PFSK-1 (cell line): ENCODE data around the gene NSG2.
A peak's percentile ranks its signal among the peaks of the same experiment; 100 is the strongest.

Experiments
- FOXP2 ChIP-seq: optimal IDR thresholded peaks from 2 replicates; pipeline ENCODE3; 2011; ENCODE audit warnings: borderline replicate concordance, control low read depth, inconsistent platforms; ENCODE audit not compliant: insufficient read depth; ENCODE audit errors: extremely low read length, extremely low read depth
- POLR2AphosphoS5 ChIP-seq: IDR thresholded peaks from 2 replicates; pipeline ENCODE4 v1.6.1; 2012; ENCODE audit warnings: low read depth, mild to moderate bottlenecking, control low read depth, low read length, moderate library complexity
- SIN3A ChIP-seq: IDR thresholded peaks from 2 replicates; pipeline ENCODE4 v1.6.1; 2012; ENCODE audit warnings: mild to moderate bottlenecking, low read length, moderate library complexity, borderline replicate concordance; ENCODE audit not compliant: insufficient read depth
- TAF1 ChIP-seq: IDR thresholded peaks from 2 replicates; pipeline ENCODE4 v1.6.1; 2012; ENCODE audit warnings: low read length, control low read depth, borderline replicate concordance; ENCODE audit not compliant: insufficient read depth
- TF ChIP-seq, protein P1 (sequence below), 2 experiments: IDR thresholded peaks; 2 replicates each; pipeline versions ENCODE4 v1.6.1 to v1.8.0; 2011 to 2012; ENCODE audit warnings: low read depth in 2 of 2, low read length in 2 of 2, control low read depth in 1 of 2, inconsistent platforms in 1 of 2, mild to moderate bottlenecking in 1 of 2, moderate library complexity in 1 of 2; ENCODE audit not compliant: insufficient read depth in 1 of 2

The NSG2 gene

DNA sequence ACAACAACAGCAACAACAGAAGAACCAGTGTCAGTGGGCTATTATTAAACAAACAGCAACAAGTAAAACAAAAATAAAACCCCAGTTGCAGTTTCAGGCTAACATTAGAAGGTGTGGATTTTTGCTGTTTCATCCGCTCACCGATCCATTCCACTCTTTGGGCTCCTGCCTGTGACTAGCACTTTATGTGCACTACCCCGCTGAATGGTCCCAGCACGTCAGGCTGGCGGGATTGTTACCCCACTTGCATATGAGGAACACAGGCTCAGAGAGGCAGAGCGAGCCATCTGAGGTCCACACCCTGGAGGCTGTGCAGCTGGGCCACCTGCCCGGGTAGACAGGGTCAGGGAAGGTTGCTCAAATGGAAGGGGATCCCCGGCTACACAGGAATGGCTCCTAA lies 26.0 kb downstream of the NSG2 start:
- TF ChIP-seq FOXP2 = no peak
- TF ChIP-seq, protein P1, sequence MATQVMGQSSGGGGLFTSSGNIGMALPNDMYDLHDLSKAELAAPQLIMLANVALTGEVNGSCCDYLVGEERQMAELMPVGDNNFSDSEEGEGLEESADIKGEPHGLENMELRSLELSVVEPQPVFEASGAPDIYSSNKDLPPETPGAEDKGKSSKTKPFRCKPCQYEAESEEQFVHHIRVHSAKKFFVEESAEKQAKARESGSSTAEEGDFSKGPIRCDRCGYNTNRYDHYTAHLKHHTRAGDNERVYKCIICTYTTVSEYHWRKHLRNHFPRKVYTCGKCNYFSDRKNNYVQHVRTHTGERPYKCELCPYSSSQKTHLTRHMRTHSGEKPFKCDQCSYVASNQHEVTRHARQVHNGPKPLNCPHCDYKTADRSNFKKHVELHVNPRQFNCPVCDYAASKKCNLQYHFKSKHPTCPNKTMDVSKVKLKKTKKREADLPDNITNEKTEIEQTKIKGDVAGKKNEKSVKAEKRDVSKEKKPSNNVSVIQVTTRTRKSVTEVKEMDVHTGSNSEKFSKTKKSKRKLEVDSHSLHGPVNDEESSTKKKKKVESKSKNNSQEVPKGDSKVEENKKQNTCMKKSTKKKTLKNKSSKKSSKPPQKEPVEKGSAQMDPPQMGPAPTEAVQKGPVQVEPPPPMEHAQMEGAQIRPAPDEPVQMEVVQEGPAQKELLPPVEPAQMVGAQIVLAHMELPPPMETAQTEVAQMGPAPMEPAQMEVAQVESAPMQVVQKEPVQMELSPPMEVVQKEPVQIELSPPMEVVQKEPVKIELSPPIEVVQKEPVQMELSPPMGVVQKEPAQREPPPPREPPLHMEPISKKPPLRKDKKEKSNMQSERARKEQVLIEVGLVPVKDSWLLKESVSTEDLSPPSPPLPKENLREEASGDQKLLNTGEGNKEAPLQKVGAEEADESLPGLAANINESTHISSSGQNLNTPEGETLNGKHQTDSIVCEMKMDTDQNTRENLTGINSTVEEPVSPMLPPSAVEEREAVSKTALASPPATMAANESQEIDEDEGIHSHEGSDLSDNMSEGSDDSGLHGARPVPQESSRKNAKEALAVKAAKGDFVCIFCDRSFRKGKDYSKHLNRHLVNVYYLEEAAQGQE (IDR thresholded peaks at IDR 0.05; ENCODE audit: insufficient read depth in 1 of 2, low read depth in 2 of 2, low read length in 2 of 2) = no peak
- no peak for TF ChIP-seq POLR2AphosphoS5
- no peak for TF ChIP-seq SIN3A
- TF ChIP-seq TAF1 = no peak

DNA sequence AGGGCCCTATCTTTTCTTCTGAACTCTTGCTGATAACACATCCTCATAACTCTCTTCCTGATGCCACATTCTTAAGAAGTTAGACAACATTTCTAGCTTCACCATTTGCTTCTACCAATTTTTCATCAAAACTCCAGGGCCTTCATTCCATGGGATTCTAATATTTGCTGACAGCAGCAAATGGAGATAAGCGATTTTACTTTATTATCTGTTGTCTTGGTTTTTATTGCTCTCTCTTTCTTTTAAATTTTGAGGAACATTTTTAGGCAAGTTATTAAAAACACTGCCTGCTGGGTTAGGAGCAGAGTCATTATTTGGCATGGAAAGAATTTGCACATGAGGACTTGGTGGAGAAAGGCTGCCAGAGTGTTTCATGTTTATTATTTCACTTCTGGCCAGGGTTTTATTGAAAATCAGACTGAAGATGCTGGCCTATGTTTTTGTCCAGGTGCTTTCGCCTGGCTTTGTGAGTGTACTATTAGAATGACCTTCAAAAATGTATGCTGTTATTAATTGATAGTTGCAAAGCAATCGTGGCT lies 27.7 kb downstream of the NSG2 start:
- TF ChIP-seq FOXP2 = no peak
- TF ChIP-seq, protein P1 (IDR thresholded peaks at IDR 0.05; ENCODE audit: insufficient read depth in 1 of 2, low read depth in 2 of 2, low read length in 2 of 2) = no peak

DNA sequence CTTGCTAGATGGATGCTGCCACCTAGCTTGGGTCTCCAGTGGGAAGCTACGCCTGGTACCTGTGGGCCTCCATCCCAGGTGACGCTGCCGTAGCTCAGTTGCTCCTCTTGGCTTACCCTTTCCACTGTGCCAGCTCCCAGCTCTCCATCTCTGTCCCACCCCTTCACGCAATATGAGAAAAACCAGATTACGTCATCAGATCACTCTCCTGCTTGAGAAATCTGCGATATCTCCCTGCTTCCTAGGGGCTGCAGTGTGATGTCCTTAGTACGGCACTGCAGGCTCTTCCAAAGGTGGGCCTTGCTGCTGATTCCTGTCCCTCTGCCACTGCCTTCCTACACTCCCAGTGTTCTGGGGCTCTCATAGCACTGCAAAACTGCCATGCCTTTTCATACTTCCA lies 28.9 kb downstream of the NSG2 start:
- TF ChIP-seq POLR2AphosphoS5 (no peak), TAF1 (no peak), SIN3A (no peak), FOXP2 (no peak)
- TF ChIP-seq, protein P1 (IDR thresholded peaks at IDR 0.05; ENCODE audit: insufficient read depth in 1 of 2, low read depth in 2 of 2, low read length in 2 of 2) = no peak

DNA sequence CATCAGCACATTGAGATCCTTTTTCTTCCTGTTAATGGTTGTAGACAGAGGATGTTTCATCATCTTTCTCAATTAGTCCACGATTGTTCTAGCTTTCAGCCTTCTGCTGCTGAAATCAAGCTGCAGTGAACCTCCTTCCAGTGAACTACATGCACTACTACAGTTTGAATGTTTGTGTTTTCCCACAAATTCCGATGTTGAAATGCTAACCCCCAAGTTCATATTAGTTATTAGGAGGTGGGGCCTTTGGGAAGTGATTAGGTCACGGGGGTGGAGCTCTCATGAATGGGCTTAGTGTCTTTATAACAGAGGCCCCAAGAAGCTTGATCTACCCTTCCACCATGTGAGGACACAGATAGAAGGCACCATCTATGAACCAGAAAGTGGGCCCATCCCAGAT lies 32.9 kb downstream of the NSG2 start:
- TF ChIP-seq, protein P1 (IDR thresholded peaks at IDR 0.05; ENCODE audit: insufficient read depth in 1 of 2, low read depth in 2 of 2, low read length in 2 of 2) = no peak
- TF ChIP-seq POLR2AphosphoS5 = peak; percentile 57

DNA sequence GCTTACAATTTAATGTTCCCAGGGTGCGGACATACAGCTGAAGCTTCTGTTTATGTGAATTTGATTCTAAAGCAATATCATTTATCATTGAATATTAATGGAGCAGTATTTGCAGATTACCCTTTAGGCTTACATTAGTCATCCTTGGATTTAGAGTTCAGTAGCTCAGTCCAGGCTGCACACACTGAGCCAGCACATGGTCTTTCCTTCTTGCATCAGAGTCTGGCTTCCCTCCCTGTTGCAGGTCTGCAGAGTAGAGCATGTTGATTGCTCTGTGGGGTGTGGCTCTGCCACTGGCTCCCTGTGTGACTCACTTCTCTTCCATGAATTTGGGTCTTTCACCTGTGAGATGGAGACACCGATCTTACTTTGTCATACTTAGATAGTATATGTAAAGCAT lies 36.8 kb downstream of the NSG2 start:
- TF ChIP-seq TAF1 (peak; percentile 40; the same call in 1 of the 2 replicates), SIN3A (no peak), POLR2AphosphoS5 (peak; percentile 57; the same call in 1 of the 2 replicates), FOXP2 (peak; percentile 62)
- TF ChIP-seq, protein P1 (IDR thresholded peaks at IDR 0.05; ENCODE audit: insufficient read depth in 1 of 2, low read depth in 2 of 2, low read length in 2 of 2) = no peak
